Measurements from ENCODE around the gene TMTC2.

TMTC2 gene

DNA sequence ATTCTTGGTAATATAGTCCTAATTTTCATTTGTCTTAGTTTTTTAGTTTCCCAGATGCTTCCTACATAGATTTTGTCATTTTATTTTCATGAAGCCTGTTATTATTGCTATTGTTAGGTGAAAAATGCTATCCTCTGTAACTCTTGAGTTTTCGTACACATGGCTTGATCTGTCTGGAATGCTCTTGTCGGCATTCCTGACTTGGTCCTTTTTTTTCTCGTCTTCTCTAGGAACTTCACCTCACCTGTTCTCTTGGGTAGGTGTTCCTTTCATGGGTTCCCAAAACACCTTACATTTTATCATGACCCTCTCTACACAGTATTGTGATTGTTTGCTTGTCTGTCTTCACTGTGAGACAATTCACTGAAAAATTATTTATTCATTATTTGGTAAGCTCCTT is 267.4 kb downstream of the TMTC2 start:
- DNase-seq (no peak), ATAC-seq (no peak)

DNA sequence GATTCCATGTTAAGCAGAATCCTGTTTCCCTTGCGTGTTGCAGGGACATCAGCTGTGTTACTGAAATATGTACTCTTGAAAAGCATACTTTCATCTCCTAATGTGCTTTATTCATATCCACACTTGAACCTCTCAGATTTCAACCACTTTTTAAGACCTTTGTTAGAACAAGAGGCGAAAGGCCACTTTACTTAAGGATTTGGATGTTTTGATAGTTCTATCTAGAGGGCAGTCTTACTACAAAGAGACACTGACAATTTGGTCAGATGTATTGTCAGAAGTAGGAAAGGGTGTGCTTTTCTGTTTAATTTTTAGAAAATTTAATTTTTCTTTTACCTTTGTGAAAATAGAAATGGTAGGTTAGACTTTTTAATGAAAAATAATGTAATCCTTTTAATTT is 267.9 kb downstream of the TMTC2 start:
- DNase-seq (no peak), ATAC-seq (no peak)

DNA sequence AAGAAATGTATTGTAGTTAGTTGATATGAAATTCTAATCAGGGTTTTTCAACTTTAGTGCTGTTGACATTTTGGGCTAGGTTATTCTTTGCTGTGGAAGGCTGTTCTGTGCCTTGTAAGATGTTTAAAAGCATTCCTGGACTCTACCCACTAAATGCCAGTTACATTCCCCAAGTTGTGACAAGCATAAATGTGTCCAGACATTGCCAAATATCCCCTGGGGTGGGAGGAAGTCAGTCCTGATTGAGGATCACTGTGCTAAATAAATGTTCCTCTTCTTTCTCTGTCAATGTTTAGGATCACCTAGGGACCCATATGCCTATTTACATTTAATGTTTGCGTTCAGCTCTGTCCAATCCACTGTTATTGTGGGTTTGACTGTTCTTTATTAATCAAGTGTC is 268.3 kb downstream of the TMTC2 start:
- ATAC-seq = no peak
- DNase-seq = no peak

DNA sequence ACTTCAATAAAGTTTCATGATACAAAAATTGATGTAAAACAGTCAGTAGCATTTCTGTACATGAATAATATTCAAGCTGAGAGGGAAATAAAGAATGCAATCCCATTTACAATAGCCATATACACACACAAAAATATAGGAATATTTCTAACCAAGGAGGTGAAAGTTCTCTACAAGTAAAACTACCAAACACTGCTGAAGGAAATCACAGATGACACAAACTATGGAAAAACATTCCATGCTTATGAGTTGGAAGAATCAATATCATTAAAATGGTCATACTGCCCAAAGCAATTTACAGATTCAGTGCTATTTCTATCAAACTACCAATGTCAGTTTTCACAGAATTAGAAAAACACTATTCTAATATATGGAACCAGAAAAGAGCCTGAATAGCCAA is 272.3 kb downstream of the TMTC2 start:
- DNase-seq (no peak), ATAC-seq (no peak)

DNA sequence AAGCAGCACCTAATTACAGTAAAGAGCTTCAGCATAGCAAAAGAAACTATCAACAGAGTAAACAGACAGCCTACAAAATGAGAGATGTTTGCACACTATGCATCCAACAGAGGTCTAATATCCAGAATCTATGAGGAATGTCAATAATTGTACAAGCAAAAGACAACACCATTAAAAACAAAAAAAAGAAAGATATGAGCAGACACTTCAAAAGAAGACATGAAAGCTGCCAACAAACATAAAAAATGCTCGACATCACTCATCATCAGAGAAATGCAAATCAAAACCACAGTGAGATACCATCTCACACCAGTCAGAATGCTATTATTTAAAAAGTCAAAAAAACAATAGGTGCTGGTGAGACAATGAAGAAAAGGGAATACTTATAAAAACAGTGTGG is 273.1 kb downstream of the TMTC2 start:
- no peak for ATAC-seq
- no peak for DNase-seq

DNA sequence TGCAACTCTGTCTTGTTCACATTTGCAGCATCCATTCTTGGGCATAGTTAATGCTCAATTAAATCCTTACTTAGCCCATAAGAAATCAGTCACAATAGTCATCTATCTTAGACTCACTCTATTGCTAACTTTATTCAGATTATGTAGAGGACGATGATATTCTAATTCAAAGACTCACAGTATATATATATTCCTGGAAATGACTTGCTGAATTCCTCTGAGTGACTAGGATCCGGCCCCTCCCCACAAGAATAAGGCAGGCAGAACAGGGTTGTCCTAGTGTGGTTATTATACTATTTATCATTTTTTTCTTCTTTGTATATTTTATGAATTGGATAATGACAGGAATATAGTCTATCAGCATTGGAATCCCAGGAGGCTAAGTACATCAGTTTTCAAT is 275.1 kb downstream of the TMTC2 start:
- ATAC-seq = no peak
- no peak for DNase-seq

DNA sequence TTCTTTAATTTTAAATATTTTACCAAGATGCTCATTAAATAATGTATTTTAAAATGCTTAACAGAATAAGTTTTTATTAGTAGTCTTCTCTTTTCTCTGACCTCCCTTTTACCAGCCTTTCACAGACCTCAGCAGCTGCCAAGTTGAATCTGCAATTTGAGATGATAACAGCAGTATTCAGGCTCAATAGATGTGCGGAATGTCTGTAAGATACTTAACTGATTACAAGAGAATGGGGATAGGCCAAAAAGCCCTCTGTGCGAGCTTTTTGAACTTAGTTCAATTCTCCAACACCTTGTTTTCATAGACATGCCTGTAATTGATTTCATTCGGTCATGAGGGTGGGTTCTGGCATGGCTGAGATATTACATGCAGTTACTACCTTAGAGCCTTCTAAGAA is 277.2 kb downstream of the TMTC2 start:
- DNase-seq (no peak), ATAC-seq (no peak)

DNA sequence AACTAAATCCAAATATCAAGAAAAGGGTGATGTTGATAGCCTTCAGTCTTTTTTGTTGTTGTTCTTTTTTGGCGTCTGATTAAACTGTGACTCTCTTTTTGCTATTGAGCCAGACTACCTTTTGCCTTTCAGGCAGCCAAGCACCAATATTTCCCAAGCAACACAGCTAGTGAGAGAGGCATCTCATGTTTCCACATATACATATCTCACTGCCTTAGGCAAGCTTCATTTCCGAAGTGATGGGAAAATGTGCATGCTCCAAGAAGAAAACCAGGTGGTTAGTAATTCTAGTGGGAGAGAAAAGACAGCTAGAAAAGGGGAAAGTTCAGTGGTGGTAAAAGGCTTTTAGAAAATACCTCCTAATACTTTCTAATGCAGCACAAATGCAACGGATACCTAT is 277.7 kb downstream of the TMTC2 start:
- ATAC-seq = no peak

DNA sequence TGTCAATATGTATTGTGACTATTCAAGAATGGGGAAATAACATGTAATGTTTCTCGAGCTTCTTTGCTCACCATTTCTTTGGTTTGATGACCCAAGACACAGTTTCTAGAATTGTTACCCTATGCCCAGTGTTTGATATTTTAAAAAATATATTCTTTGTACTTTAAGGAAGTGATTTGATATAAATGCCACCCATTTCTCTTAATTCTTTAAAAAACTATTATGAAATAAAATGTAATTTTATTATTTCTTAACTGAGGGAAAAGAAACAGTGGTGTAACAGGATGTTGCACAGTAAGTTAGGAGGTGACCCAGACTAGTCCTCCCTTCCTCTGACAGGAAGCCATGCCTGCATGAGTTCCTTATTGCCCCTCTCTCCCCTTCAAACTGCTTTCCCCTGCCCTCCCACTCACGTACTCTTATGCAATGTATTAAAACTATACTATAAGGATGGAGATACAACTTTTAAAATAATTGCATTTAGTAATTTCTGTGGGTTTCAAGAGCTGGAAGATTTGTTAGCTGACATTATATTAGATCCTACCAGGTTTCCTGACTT is 279.4 kb downstream of the TMTC2 start:
- no peak for ATAC-seq

More for the DNA sequence above, 277.7 kb downstream of the TMTC2 start:
- DNase-seq = no peak

DNA sequence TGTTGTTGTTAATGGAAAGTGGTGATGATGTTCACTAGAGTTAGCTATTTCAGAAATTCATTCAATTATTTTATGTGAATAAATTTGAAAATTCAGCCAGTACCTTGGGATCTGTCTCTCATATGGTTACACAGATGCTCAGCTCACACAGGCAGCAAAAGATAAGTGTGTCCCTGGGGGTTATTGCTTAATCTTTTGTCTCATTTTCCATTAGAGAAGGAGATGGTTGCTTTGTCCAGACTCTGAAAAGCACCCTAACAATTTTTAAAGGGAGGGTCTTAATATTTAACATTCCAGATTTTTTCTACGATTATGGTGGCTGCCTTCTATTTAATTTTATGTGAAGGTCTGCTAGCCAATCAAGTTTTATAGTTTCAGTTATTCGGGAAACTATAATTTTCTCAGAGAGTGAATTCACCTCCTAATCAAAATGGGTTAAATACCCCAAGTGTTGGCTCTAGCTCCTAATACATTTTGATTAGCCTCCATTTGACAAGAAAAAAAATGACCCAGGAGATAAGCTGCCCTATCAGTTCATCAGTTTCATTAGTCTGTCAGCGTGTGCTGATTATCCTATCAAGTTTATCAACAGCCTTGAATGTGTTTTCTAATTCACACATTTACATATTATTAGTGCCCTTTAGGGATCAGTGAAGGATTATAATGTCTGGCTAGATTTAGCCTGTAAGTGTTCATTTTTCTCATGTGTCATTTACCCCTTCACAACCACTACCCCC is 282.1 kb downstream of the TMTC2 start:
- ATAC-seq (no peak), DNase-seq (no peak)

More for the DNA sequence above, 279.4 kb downstream of the TMTC2 start:
- no peak for DNase-seq

DNA sequence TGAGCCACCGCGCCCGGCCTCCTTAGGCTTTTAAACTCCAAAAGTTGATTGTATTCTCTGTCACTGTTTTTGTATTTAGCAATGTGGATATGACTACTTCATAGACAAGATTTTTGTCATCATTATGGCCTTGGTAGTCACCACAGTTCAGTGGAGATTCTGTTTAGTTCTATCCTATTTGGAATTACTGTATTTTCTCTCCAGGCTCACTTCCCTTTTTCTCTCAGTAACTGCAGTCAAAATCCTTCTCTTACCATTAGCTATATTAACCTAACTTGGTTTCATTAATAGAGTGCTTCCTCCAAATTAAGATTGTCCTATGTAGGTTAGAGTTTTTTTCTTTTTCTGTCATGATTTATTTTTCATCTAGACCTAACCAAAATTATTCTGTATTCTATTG is 283.9 kb downstream of the TMTC2 start:
- ATAC-seq (no peak), DNase-seq (no peak)

DNA sequence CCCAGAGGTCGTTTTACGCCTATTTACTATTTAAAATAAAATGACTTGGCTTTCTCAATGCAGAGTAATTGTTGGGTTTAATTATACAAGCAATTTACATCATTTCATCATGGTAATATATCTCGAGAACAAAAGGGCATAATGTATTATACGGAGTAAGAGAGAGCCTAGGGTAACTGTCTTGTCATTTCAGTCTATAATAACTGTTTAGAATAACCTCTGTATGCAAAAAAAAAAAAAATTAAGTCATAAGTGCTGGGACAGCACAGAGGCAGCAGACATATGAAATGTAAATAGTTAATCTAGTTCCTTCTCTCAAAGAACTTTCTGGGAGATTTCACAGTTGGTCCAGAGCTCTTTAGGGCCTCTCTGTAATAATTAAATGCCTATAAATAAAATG is 284.9 kb downstream of the TMTC2 start:
- ATAC-seq = no peak
- DNase-seq = no peak

DNA sequence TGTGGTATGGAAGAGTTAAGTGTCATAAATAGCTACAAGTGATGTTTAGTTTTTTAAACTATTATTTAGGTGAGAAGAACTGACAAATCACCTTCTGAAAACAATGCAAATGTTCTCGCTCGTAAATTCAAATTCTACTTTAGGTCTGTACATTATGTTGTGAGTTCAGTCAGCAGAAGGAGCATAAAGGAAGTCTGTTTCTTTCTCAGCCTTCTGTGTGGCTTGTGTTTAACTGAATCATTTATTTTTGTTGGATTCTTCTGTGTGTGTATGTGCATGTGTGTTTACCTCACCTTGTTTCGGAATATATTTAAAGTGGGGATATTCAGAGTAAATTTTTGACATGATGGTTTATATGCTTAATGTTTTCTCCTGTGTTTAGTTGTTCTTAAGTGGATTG is 285.9 kb downstream of the TMTC2 start:
- DNase-seq (no peak), ATAC-seq (no peak)

DNA sequence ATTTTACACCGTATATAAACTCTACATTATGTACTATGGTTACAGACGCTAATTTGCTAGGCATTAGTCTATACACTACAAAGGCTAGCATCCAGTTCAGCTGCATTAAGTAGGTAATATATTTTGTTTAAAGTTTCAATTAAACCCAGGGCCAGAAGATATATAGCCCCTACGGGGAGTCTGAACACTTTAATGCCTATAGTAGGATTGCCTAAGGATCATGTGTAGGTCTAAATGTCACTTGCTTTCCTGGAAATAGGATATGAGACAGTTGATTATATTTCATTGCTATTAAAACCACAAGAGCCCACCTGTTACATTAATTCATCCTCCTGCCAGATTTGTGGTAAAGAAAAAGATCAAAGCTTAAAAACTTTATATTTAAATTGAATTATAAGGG is 286.9 kb downstream of the TMTC2 start:
- DNase-seq = no peak
- ATAC-seq = no peak

DNA sequence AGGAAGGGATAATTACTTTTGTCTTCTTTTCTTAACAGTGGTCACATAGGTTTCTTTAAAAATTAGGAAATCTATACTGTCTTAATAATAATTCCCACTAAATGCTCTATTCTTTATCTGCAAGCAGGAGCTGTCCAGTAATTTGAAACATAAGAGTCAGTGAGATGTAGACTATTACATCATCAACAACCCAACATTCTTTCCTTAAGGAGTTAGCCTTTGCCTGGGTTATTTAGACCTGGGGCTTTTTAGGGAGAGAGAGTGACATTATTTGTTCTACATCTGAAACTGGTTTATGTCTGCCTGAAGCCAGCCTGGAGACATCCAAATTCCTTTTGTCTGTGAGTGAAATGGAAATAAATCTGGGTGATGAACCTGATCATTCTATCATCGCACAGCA is 294.4 kb downstream of the TMTC2 start:
- no peak for DNase-seq
- ATAC-seq = no peak

DNA sequence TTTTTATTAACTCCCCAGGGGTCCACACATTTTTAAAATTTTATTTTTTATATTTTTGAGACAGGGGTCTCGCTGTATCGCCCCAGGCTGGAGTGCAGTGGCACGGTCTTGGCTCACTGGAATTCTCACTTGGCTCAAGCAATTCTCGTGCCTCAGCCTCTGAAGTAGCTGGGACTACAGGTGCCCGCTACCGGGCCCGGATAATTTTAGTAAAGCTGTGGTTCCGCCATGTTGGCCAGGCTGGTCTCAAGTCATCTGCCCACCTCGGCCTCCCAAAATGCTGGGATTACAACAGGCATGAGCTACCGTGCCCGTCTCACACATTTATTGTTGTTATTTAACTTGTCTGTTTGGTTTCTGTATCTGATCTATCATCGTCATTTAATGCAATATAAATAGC is 307.4 kb downstream of the TMTC2 start:
- ATAC-seq = no peak
- no peak for DNase-seq

DNA sequence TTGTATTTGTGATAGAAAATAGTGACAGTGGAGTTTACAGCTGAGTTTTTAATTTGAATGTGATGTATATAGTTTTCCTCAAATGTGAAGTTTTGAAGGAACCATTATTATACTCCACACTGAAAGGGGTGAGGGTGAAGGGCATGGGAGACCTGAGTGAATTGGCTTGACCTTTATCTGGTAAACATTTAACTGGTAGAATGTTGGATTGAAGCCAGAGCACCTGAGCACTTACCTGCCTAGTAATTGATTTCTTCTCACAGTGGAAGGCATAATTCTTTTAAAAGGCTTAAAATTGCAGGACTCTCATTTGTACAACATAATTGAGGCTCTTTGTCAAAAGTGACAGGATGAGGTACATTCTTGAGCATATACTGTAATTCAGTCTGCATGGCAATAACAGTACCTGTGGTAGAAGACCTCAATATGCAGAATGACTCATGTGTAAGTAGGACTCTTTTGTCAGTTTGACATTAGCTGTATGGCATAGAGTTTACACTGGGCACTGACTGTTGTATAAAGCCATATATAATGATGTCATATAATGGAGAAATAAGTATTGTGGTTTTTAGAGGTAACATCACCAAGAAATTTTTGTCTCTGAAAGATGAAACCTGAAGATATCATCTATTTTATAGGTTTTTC is 309.6 kb downstream of the TMTC2 start:
- DNase-seq (no peak), ATAC-seq (peak; percentile 66)

DNA sequence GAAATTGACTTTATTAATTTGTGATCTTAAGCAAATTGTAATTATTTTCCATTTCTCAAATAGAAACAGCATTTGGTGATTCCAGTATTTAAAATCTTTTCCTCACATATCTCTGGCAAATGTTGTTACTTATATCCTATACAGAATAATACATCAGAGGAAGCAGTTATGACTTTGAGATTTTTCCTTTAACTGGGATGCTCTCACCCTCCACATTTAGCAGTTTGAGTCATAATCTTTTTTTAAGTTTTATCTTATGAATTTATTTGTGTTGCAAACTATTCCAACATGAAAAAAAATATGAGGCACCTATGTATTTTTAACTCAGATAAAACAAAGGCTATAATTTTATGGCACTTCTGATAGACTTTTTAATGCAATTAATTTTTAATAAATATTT is 311.8 kb downstream of the TMTC2 start:
- no peak for DNase-seq

DNA sequence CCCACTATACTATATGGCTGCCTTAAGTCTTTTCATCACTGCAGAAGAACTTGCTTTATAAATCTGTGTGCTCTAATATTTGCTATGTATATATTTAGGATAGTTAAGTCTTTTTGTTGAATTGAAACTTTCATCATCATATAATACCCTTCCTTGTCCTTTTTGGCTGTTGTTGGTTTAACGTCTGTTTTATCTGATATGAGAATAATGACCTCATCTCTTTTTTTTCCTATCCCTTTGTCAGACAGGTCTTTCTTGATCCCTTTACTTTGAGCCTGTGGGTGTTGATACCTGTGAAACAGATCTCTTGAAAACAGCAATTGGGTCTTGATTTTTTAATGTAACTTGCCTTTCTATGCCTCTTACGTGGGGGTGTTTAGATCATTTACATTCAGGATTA is 316.3 kb downstream of the TMTC2 start:
- DNase-seq (no peak), ATAC-seq (no peak)

More for the DNA sequence above, 311.8 kb downstream of the TMTC2 start:
- ATAC-seq = no peak

DNA sequence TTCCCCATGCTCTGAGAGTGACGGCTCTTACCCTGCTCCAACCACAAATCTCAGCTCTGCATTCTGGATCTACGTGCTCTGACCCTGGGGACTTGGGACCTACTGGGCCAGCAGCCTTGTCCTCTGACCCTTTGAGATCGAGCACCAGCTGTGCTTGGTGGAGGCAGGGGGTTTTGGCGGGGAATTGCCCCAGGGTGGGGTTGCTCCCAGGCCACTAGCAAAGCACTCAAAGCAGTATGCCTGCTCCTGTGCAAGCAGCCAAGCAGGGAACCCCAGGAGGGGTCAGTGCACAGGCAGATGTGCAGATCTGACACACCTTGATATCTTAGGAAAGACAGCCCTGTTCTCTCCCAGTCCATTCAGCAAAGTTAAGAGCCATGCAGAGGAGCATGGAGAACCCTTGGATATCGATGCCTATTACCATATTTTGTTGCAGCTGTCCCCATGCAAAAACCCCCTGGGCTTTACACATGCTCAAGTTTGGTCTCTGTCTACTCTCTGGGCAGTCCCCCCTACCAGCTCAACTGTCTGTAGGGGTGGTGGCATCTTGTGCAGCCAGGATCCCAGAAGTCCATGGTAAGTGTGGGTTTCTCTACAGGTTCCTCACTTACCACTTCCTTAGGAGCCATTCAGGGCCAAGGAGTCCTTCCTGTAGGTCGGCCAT is 319.0 kb downstream of the TMTC2 start:
- DNase-seq (no peak), ATAC-seq (no peak)

DNA sequence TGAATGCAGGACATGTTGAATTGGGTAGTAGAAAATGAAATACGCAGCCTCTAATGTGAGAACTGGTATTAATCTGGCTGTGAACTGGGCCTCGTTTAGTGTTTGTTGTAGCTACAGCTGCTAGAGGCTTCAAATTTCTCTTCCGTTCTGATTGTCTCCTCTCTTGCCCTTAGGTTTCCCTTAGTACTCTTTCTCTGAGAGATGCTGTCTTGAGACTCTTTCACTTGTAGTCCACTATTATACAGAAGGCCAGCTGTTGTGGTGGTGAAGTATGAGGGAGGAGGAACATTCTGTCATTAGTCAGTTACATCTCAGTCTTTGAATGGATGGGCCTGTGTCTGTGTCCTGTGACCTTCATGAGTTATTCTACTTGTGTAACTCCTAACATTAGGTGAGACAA is 322.0 kb downstream of the TMTC2 start:
- no peak for ATAC-seq
- no peak for DNase-seq

DNA sequence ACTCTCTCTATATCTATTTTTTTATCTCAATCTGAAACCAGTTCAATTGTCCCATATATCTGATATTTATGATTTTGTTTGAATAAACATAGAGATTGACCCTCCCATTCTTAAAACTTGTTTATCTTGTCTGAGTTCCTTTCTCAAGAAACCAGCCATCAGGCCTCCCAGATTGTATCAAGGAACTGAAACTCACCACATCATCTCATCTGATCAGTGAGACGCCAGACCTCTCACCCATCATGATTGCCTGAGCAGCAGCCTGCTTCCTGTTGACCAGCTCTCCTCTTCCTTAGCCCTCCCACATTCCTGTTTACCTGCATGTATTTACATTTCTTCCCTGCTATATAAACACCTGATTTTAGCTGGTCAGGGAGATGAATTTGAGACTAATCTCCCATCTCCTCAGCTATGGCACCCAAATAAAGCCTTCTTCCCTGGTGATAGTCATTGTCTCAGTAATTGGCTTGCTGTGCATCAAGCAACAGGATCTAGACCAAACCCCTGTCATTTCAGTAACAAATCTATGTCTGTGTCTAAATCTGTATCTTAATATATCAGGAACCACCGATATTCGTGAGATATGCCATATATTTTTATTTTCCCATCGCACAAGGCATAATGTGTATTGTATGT is 323.6 kb downstream of the TMTC2 start:
- no peak for ATAC-seq
- DNase-seq = no peak
